Fibroblast of lung (primary cell): ENCODE data around the gene NDUFS1.
"Not testable (repeated sequence)": the region's sequence is repeated elsewhere in the genome, so short reads cannot be mapped to it uniquely, and the experiment has no call there.

Experiments used
- EZH2 ChIP-seq: IDR thresholded peaks from 2 replicates; pipeline ENCODE4 v1.5.1; 2012; ENCODE audit warnings: low read length, control low read depth, mild to moderate bottlenecking; ENCODE audit errors: missing control alignments
- TF ChIP-seq, protein P1 (sequence below), 2 donors: IDR thresholded peaks in 1 of 2; conservative IDR thresholded peaks in 1 of 2; 1 replicate in 1 of 2; 2 replicates in 1 of 2; pipeline ENCODE4 v1.5.1; 2011 to 2012; ENCODE audit warnings: low read length in 2 of 2, control low read depth in 1 of 2, inconsistent platforms in 1 of 2, low read depth in 1 of 2, mild to moderate bottlenecking in 1 of 2

DNA sequence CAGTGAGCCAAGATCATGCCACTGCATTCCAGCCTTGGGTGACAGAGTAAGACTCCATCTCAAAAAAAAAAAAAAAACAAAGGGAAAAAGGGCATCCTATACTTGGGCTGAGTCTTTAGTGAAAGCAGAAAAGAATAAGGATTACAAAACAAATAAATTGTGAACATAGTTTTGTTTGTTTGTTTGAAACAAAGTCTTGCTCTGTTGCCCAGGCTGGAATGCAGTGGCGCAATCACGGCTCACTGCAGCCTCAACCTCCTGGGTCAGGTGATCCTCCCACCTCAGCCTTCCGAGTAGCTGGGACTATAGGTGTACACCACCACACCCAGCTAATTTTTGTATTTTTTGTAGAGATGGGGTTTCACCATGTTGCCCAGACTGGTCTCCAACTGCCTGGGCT lies 36.7 kb downstream of the NDUFS1 start:
- TF ChIP-seq, protein P1, sequence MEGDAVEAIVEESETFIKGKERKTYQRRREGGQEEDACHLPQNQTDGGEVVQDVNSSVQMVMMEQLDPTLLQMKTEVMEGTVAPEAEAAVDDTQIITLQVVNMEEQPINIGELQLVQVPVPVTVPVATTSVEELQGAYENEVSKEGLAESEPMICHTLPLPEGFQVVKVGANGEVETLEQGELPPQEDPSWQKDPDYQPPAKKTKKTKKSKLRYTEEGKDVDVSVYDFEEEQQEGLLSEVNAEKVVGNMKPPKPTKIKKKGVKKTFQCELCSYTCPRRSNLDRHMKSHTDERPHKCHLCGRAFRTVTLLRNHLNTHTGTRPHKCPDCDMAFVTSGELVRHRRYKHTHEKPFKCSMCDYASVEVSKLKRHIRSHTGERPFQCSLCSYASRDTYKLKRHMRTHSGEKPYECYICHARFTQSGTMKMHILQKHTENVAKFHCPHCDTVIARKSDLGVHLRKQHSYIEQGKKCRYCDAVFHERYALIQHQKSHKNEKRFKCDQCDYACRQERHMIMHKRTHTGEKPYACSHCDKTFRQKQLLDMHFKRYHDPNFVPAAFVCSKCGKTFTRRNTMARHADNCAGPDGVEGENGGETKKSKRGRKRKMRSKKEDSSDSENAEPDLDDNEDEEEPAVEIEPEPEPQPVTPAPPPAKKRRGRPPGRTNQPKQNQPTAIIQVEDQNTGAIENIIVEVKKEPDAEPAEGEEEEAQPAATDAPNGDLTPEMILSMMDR (conservative IDR thresholded peaks at IDR 0.05 in 1 of 2, IDR thresholded peaks at IDR 0.05 in 1 of 2; ENCODE audit: low read depth in 1 of 2, low read length in 2 of 2), result not testable (repeated sequence)
- not testable (repeated sequence) for TF ChIP-seq EZH2
